ENCODE results near the gene NID1.

DNA sequence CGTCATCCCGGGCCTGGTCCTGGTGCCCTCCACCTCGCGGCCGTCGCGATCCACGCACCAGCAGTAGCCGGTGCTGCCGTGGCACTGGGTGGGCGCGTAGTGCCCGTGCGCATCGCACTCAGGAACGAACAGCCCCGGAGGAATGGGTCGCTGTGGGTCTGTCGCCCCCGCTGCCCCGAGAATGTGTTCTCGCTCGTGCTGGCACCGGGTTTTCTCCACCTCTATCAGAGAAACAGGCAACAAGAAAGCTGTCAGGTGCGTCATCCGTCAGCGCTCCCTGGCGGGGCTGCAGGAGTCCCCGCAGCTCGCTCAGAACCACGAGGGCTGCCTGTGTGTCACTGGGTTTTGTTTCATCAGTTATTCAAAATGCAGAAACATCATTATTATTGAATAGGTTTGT lies 71.2 kb downstream of the NID1 start:
- TF ChIP-seq, protein P1, sequence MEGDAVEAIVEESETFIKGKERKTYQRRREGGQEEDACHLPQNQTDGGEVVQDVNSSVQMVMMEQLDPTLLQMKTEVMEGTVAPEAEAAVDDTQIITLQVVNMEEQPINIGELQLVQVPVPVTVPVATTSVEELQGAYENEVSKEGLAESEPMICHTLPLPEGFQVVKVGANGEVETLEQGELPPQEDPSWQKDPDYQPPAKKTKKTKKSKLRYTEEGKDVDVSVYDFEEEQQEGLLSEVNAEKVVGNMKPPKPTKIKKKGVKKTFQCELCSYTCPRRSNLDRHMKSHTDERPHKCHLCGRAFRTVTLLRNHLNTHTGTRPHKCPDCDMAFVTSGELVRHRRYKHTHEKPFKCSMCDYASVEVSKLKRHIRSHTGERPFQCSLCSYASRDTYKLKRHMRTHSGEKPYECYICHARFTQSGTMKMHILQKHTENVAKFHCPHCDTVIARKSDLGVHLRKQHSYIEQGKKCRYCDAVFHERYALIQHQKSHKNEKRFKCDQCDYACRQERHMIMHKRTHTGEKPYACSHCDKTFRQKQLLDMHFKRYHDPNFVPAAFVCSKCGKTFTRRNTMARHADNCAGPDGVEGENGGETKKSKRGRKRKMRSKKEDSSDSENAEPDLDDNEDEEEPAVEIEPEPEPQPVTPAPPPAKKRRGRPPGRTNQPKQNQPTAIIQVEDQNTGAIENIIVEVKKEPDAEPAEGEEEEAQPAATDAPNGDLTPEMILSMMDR (IDR thresholded peaks at IDR 0.05) = no peak
- TF ChIP-seq POLR2A (IDR thresholded peaks at IDR 0.05) = no peak
